ENCODE data around the gene TRPM6.

The TRPM6 gene

DNA sequence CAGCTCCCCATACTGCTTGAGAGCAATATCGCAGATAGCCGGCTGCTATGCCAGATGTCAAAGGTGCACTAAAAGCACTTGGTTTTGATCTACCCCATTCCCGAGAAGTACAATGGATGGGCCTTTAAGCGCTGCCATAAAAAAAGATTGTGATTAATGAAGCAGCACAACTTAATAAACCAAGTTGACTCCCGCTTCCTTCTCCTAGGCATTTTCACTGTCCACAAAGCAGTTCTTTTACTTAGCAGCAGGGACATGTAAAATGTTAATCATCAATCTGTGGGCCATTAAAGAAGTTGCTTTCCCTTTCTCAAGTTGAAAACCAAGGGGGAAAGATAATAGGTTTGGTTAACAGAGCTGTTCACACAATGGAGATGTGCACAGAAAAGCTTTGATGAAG, 176.4 kb downstream of the TRPM6 start:
- no peak overlapping the region for H3K27ac ChIP-seq (ENCODE audit: low read length)
- DNase-seq: no peak
- H3F3A ChIP-seq (ENCODE audit: insufficient read depth, low read length): no peaks in the 10 kb centered on the region
- H4K20me1 ChIP-seq (ENCODE audit: insufficient read depth, low read length): no peaks in the 10 kb centered on the region
- no peaks in the 10 kb centered on the region for H3K9me3 ChIP-seq (replicated peaks; ENCODE audit: insufficient read depth, low read length)
- no peak overlapping the region for H3K4me2 ChIP-seq (ENCODE audit: low read depth, low read length)
- no peak overlapping the region for H3K9ac ChIP-seq (ENCODE audit: low read length)
- H3K79me2 ChIP-seq (ENCODE audit: low read length): no peaks in the 10 kb centered on the region
- H3K27me3 ChIP-seq (replicated peaks; ENCODE audit: insufficient read depth, low read length): no peaks in the 10 kb centered on the region
- H2AFZ ChIP-seq (ENCODE audit: low read length): no peak overlapping the region
- H3K36me3 ChIP-seq (replicated peaks; ENCODE audit: insufficient read depth, low read length): no peaks in the 10 kb centered on the region
- H3K4me1 ChIP-seq (ENCODE audit: low read length): no peaks in the 10 kb centered on the region
- TF ChIP-seq EZH2phosphoT487 (IDR thresholded peaks at IDR 0.05; ENCODE audit: low read length) (no peak), CTCF (IDR thresholded peaks at IDR 0.05; ENCODE audit: low read length) (no peak), EZH2 (optimal IDR thresholded peaks at IDR 0.05; ENCODE audit: low read depth, low read length) (no peak)
- no peaks in the 10 kb centered on the region for H3K9me2 ChIP-seq (replicated peaks; ENCODE audit: insufficient read depth, low read length)
- H3K4me3 ChIP-seq (ENCODE audit: low read length): no peak overlapping the region

GRCh38 chr9:74697535-74697934, 190.2 kb downstream of the TRPM6 start:
- Histone ChIP-seq H3K4me1 (ENCODE audit: low read length) (no peaks in the 10 kb centered on the region), H3K27me3 (replicated peaks; ENCODE audit: insufficient read depth, low read length) (no peaks in the 10 kb centered on the region), H3K9me2 (replicated peaks; ENCODE audit: insufficient read depth, low read length) (no peaks in the 10 kb centered on the region), H3F3A (ENCODE audit: insufficient read depth, low read length) (no peaks in the 10 kb centered on the region), H3K9ac (ENCODE audit: low read length) (no peak overlapping the region), H3K4me2 (ENCODE audit: low read depth, low read length) (no peak overlapping the region), H3K27ac (ENCODE audit: low read length) (no peak overlapping the region), H3K36me3 (replicated peaks; ENCODE audit: insufficient read depth, low read length) (no peaks in the 10 kb centered on the region), H4K20me1 (ENCODE audit: insufficient read depth, low read length) (no peaks in the 10 kb centered on the region), H3K9me3 (replicated peaks; ENCODE audit: insufficient read depth, low read length) (no peaks in the 10 kb centered on the region), H3K4me3 (ENCODE audit: low read length) (no peak overlapping the region), H3K79me2 (ENCODE audit: low read length) (no peaks in the 10 kb centered on the region), H2AFZ (ENCODE audit: low read length) (no peak overlapping the region)
- DNase-seq: no peak
- no peak for TF ChIP-seq CTCF (IDR thresholded peaks at IDR 0.05; ENCODE audit: low read length)
- TF ChIP-seq EZH2phosphoT487 (IDR thresholded peaks at IDR 0.05; ENCODE audit: low read length): no peak
- no peak for TF ChIP-seq EZH2 (optimal IDR thresholded peaks at IDR 0.05; ENCODE audit: low read depth, low read length)

- H3K27me3 ChIP-seq (replicated peaks; ENCODE audit: insufficient read depth, low read length): no peaks in the 10 kb centered on the region
- TF ChIP-seq EZH2phosphoT487 (IDR thresholded peaks at IDR 0.05; ENCODE audit: low read length) (no peak), EZH2 (optimal IDR thresholded peaks at IDR 0.05; ENCODE audit: low read depth, low read length) (no peak), CTCF (IDR thresholded peaks at IDR 0.05; ENCODE audit: low read length) (no peak)
- no peak overlapping the region for H3K4me3 ChIP-seq (ENCODE audit: low read length)
- H3K9me3 ChIP-seq (replicated peaks; ENCODE audit: insufficient read depth, low read length): no peaks in the 10 kb centered on the region
- no peak overlapping the region for H3K9ac ChIP-seq (ENCODE audit: low read length)
- no peaks in the 10 kb centered on the region for H4K20me1 ChIP-seq (ENCODE audit: insufficient read depth, low read length)
- DNase-seq: no peak
- no peaks in the 10 kb centered on the region for H3F3A ChIP-seq (ENCODE audit: insufficient read depth, low read length)
- no peaks in the 10 kb centered on the region for H3K9me2 ChIP-seq (replicated peaks; ENCODE audit: insufficient read depth, low read length)
- H3K79me2 ChIP-seq (ENCODE audit: low read length): no peaks in the 10 kb centered on the region
- H3K4me2 ChIP-seq (ENCODE audit: low read depth, low read length): no peak overlapping the region
- H3K27ac ChIP-seq (ENCODE audit: low read length): no peak overlapping the region
- no peaks in the 10 kb centered on the region for H3K36me3 ChIP-seq (replicated peaks; ENCODE audit: insufficient read depth, low read length)
- no peak overlapping the region for H2AFZ ChIP-seq (ENCODE audit: low read length)
- H3K4me1 ChIP-seq (ENCODE audit: low read length): no peaks in the 10 kb centered on the region
These were observed 191.2 kb downstream of the TRPM6 start for GRCh38 chr9:74696520-74696919.
